GM12878 (cell line): ENCODE results near the gene RNLS. TPM values are rescaled to one million over a fixed set of nuclear protein-coding genes. Genes with fewer than 3 reads are reported as not detected.

Experiments
- ATAC-seq: fragments of 200-7000 bp; cut with Tn5 transposase; 3 replicates; pipeline ENCODE4 v1.9.1; 2020; ENCODE audit warnings: mild to moderate bottlenecking, moderate library complexity
- BruUV-seq: library from RNA; stranded (reverse); fragments of 400-500 nt; replicated peaks from 2 replicates; lab custom pipeline; 2021; lab: Mats Ljungman, UMichigan
- CTCF ChIA-PET: fragments of 300-600 bp; sonication (Branson Sonifier 250); formaldehyde crosslinking; extraction: SDS; loops from one replicate; lab custom pipeline; 2021; ENCODE audit warnings: inconsistent platforms; lab: Yijun Ruan, JAX
- POLR2A ChIA-PET: fragments of 350-600 bp; formaldehyde crosslinking; extraction: SDS; loops from one replicate; lab custom pipeline; 2021; ENCODE audit warnings: inconsistent platforms; lab: Charles Lee
- RAD21 ChIA-PET: fragments of 300-600 bp; sonication (Branson Sonifier 250); formaldehyde crosslinking; loops from one replicate; lab custom pipeline; 2023; ENCODE audit warnings: antibody characterized with exemption; ENCODE audit not compliant: unreplicated experiment; lab: Charles Lee
- SMC1A ChIA-PET: fragments of 300-600 bp; sonication (Branson Sonifier 250); formaldehyde crosslinking; loops from one replicate; lab custom pipeline; 2023; ENCODE audit not compliant: unreplicated experiment, uncharacterized antibody; lab: Charles Lee
- DNase-seq: peaks from one replicate; pipeline ENCODE4 v3.0.0-alpha.2; 2011; ENCODE audit warnings: low read depth, low spot score
- FAIRE-seq: peaks from 3 replicates; lab custom pipeline; 2011; peaks lifted over from hg19 to GRCh38; lab: Jason Lieb, UNC
- H2AFZ ChIP-seq: 2 replicates; pipeline ENCODE4 v1.6.0; 2011; ENCODE audit warnings: low read depth, low read length, control low read depth; ENCODE audit not compliant: control insufficient read depth
- H3K27ac ChIP-seq: 2 replicates; pipeline ENCODE4 v1.5.1; 2011; ENCODE audit warnings: control low read depth; ENCODE audit not compliant: control insufficient read depth, insufficient read depth
- H3K27me3 ChIP-seq, 2 experiments: replicated peaks in 1 of 2; 2 replicates each; pipeline versions ENCODE4 v1.6.0 to v1.6.1; 2011; ENCODE audit warnings: low read length in 1 of 2; ENCODE audit not compliant: control insufficient read depth in 2 of 2, insufficient read depth in 2 of 2
- H3K36me3 ChIP-seq, 2 experiments: 2 replicates each; pipeline ENCODE4 v1.5.1; 2011; ENCODE audit warnings: low read length in 1 of 2; ENCODE audit not compliant: control insufficient read depth in 2 of 2, insufficient read depth in 2 of 2
- H3K4me1 ChIP-seq: 2 replicates; pipeline ENCODE4 v1.6.1; 2011; ENCODE audit warnings: mild to moderate bottlenecking, low read length, moderate library complexity, mixed read lengths; ENCODE audit not compliant: control insufficient read depth, insufficient read depth
- H3K4me2 ChIP-seq: 2 replicates; pipeline ENCODE4 v1.6.0; 2011; ENCODE audit warnings: control low read depth; ENCODE audit not compliant: control insufficient read depth, insufficient read depth
- H3K4me3 ChIP-seq: fragments of 200-600 bp; sonication (generic); 2 replicates; pipeline ENCODE4 v1.5.1; 2016
- H3K79me2 ChIP-seq: 2 replicates; pipeline ENCODE4 v1.6.0; 2011; ENCODE audit warnings: low read length; ENCODE audit not compliant: control insufficient read depth, insufficient read depth
- H3K9ac ChIP-seq: 2 replicates; pipeline ENCODE4 v1.8.0; 2011; ENCODE audit warnings: low read length, control low read depth, mixed read lengths; ENCODE audit not compliant: control insufficient read depth, insufficient read depth
- H3K9me3 ChIP-seq: replicated peaks from 3 replicates; pipeline ENCODE4 v1.5.1; 2011; ENCODE audit warnings: mild to moderate bottlenecking, low read length; ENCODE audit not compliant: control insufficient read depth, insufficient read depth
- H4K20me1 ChIP-seq: 2 replicates; pipeline ENCODE4 v1.6.0; 2011; ENCODE audit not compliant: control insufficient read depth, insufficient read depth
- CHD2 ChIP-seq: IDR thresholded peaks from 2 replicates; pipeline ENCODE4 v1.6.1; 2011; ENCODE audit warnings: low read depth, low read length, improper control_type of control experiment, borderline replicate concordance
- CHD4 ChIP-seq: fragments of 200-600 bp; sonication (generic); IDR thresholded peaks from 2 replicates; pipeline ENCODE4 v1.6.1; 2016; ENCODE audit warnings: mild to moderate bottlenecking
- GABPA ChIP-seq: IDR thresholded peaks from 2 replicates; pipeline ENCODE4 v1.6.1; 2014; ENCODE audit warnings: antibody characterized with exemption, low read depth, mild to moderate bottlenecking, inconsistent platforms
- HCFC1 ChIP-seq: fragments of 150-350 bp; IDR thresholded peaks from 2 replicates; pipeline ENCODE4 v1.6.1; 2014; ENCODE audit warnings: low read length
- KDM1A ChIP-seq: fragments of 200-600 bp; sonication (generic); IDR thresholded peaks from 2 replicates; pipeline ENCODE4 v1.6.1; 2016; ENCODE audit warnings: borderline replicate concordance
- MTA2 ChIP-seq: fragments of 450-650 bp; IDR thresholded peaks from 2 replicates; pipeline ENCODE4 v1.6.1; 2016; ENCODE audit warnings: low read depth, mild to moderate bottlenecking, moderate library complexity
- MYB ChIP-seq: fragments of 150-350 bp; IDR thresholded peaks from 2 replicates; pipeline ENCODE4 v1.6.1; 2014; ENCODE audit warnings: mild to moderate bottlenecking, low read depth, low read length, borderline replicate concordance
- SMARCA5 ChIP-seq: fragments of 450-650 bp; IDR thresholded peaks from 2 replicates; pipeline ENCODE4 v1.6.1; 2017; ENCODE audit warnings: mild to moderate bottlenecking
- SUZ12 ChIP-seq: fragments of 200-600 bp; sonication (generic); IDR thresholded peaks from one replicate; pipeline ENCODE4 v1.6.1; 2018; ENCODE audit warnings: antibody characterized with exemption, mild to moderate bottlenecking; ENCODE audit not compliant: unreplicated experiment
- TARDBP ChIP-seq: IDR thresholded peaks from 2 replicates; pipeline ENCODE4 v1.6.1; 2016; ENCODE audit warnings: borderline replicate concordance
- ZNF207 ChIP-seq: fragments of 450-650 bp; IDR thresholded peaks from 2 replicates; pipeline ENCODE4 v1.6.1; 2014; ENCODE audit warnings: antibody characterized with exemption, mild to moderate bottlenecking, borderline replicate concordance
- WGBS: methylation state at CpG from one replicate; pipeline ENCODE4 v1.1.6; 2016; ENCODE audit warnings: low lambda C conversion rate; ENCODE audit not compliant: insufficient replicate concordance, insufficient coverage; ENCODE audit errors: missing lambda C conversion rate; 5-methylcytosine and 5-hydroxymethylcytosine counted together
- in situ Hi-C: fragments of 300-500 bp; cut with MboI; formaldehyde crosslinking; loops from 9 replicates; pipeline ENCODE4 v1.14.3; 2018; ENCODE audit warnings: mixed read lengths
- intact Hi-C: fragments of 100-400 bp; cut with micrococcal nuclease; formaldehyde crosslinking; loops from one replicate; pipeline ENCODE4 v1.14.2; 2022; ENCODE audit not compliant: unreplicated experiment
- polyA plus RNA-seq, 11 experiments: library from polyadenylated mRNA; depleted of rRNA in 4 of 11; unstranded in 6 of 11; stranded (reverse) in 5 of 11; fragments of >200 nt; fragmentation: Nextera tagmentation in 4 of 11; fragmentation: Illumina TruSeq in 1 of 11; extraction: Ambion mirVana in 4 of 11; extraction: Trizol in 1 of 11; gene quantifications; 1 replicate in 1 of 11; 2 replicates in 10 of 11; pipeline versions ENCODE4 v1.2.1 to v1.2.3, GENCODE V29; 2011 to 2016; ENCODE audit warnings: inconsistent platforms in 2 of 11, missing spikeins in 2 of 11, low read depth in 1 of 11
- total RNA-seq, 4 experiments: library from RNA; depleted of rRNA in 3 of 4; stranded (reverse); fragments of >200 nt in 3 of 4; fragmentation: Illumina TruSeq in 1 of 4; extraction: Trizol in 1 of 4; gene quantifications; 2 replicates each; pipeline versions ENCODE4 v1.2.1 to v1.2.3, GENCODE V29; 2013 to 2021
- TF ChIP-seq, protein P1 (sequence below): fragments of 450-650 bp; IDR thresholded peaks from 2 replicates; pipeline ENCODE4 v1.6.1; 2018; ENCODE audit warnings: borderline replicate concordance, mild to moderate bottlenecking; ENCODE audit not compliant: partially characterized antibody
- TF ChIP-seq, protein P2 (sequence below), 3 experiments: IDR thresholded peaks in 2 of 3; conservative IDR thresholded peaks in 1 of 3; 2 replicates each; pipeline ENCODE4 v1.5.1; 2011; ENCODE audit warnings: low read depth in 3 of 3, low read length in 3 of 3, mild to moderate bottlenecking in 3 of 3, control low read depth in 2 of 3, moderate library complexity in 2 of 3, inconsistent platforms in 1 of 3, mixed read lengths in 1 of 3; ENCODE audit not compliant: control insufficient read depth in 2 of 3, insufficient read depth in 1 of 3; ENCODE audit errors: extremely low read depth in 1 of 3
- TF ChIP-seq, protein P3 (sequence below): fragments of 450-650 bp; formaldehyde crosslinking; IDR thresholded peaks from 2 replicates; pipeline ENCODE4 v1.4.0; 2022; ENCODE audit warnings: mild to moderate bottlenecking, moderate library complexity
- TF ChIP-seq, protein P4 (sequence below): IDR thresholded peaks from 2 replicates; pipeline ENCODE4 v1.6.1; 2012; ENCODE audit warnings: low read depth, low read length, improper control_type of control experiment
- TF ChIP-seq, protein P5 (sequence below): IDR thresholded peaks from 2 replicates; pipeline ENCODE4 v1.6.1; 2012; ENCODE audit warnings: low read length, inconsistent platforms

The RNLS gene
- total and polyA plus RNA-seq, 10 of the 15 experiments (the other 5 are each of a cell fraction or from before 2014, with no cell fraction given): 3.4 to 6.7 (median 4.6) TPM

DNA sequence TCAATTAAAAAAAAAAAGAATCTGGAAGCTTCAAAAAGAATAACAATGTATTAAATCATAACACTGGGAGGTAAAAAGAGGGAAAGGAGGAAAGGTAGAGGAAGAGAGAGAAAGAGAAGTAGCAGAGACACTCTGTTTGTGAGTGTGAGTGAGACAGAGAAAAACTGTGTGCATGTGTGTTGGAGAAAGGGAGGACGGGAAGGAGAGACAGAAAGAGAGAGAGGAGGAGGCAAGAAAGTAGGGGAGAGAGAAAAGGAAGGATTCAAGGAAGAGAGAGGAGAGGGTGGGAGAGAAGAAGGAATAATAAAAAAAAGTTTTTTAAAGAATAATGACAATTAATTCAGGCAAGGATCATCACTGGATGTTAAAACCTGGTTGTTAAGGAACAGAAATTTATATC lies 77.9 kb downstream of the RNLS start:
- intact Hi-C loops (no loop called here), in situ Hi-C loops (no loop called here)
- FAIRE-seq: no peak
- no peaks in the 10 kb centered on the region for H3K27me3 ChIP-seq
- H3K79me2 ChIP-seq: no peaks in the 10 kb centered on the region
- H3K4me1 ChIP-seq: no peaks in the 10 kb centered on the region; the same call in 1 of the 2 replicates
- DNase-seq: no peak
- ChIA-PET CTCF (no interaction called here), RAD21 (no interaction called here), SMC1A (no interaction called here), POLR2A (no interaction called here)
- H2AFZ ChIP-seq: no peak overlapping the region
- no peak overlapping the region for H3K4me2 ChIP-seq
- H3K9ac ChIP-seq: no peak overlapping the region
- 100% methylated on average over 1 of the region's 1 CpG for WGBS
- no peak for ATAC-seq
- no peaks in the 10 kb centered on the region for H3K9me3 ChIP-seq
- BruUV-seq: no TSS peak
- H4K20me1 ChIP-seq: no peaks in the 10 kb centered on the region
- H3K36me3 ChIP-seq: no peaks in the 10 kb centered on the region
- no peak overlapping the region for H3K27ac ChIP-seq
- H3K4me3 ChIP-seq: no peak overlapping the region
- TF ChIP-seq SMARCA5: no peak
- TF ChIP-seq, protein P1, sequence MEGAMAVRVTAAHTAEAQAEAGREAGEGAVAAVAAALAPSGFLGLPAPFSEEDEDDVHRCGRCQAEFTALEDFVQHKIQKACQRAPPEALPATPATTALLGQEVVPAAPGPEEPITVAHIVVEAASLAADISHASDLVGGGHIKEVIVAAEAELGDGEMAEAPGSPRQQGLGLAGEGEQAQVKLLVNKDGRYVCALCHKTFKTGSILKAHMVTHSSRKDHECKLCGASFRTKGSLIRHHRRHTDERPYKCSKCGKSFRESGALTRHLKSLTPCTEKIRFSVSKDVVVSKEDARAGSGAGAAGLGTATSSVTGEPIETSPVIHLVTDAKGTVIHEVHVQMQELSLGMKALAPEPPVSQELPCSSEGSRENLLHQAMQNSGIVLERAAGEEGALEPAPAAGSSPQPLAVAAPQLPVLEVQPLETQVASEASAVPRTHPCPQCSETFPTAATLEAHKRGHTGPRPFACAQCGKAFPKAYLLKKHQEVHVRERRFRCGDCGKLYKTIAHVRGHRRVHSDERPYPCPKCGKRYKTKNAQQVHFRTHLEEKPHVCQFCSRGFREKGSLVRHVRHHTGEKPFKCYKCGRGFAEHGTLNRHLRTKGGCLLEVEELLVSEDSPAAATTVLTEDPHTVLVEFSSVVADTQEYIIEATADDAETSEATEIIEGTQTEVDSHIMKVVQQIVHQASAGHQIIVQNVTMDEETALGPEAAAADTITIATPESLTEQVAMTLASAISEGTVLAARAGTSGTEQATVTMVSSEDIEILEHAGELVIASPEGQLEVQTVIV: no peak
- no peak for TF ChIP-seq CHD2
- no peak for TF ChIP-seq TARDBP
- TF ChIP-seq ZNF207: no peak
- TF ChIP-seq GABPA: no peak
- TF ChIP-seq, protein P2, sequence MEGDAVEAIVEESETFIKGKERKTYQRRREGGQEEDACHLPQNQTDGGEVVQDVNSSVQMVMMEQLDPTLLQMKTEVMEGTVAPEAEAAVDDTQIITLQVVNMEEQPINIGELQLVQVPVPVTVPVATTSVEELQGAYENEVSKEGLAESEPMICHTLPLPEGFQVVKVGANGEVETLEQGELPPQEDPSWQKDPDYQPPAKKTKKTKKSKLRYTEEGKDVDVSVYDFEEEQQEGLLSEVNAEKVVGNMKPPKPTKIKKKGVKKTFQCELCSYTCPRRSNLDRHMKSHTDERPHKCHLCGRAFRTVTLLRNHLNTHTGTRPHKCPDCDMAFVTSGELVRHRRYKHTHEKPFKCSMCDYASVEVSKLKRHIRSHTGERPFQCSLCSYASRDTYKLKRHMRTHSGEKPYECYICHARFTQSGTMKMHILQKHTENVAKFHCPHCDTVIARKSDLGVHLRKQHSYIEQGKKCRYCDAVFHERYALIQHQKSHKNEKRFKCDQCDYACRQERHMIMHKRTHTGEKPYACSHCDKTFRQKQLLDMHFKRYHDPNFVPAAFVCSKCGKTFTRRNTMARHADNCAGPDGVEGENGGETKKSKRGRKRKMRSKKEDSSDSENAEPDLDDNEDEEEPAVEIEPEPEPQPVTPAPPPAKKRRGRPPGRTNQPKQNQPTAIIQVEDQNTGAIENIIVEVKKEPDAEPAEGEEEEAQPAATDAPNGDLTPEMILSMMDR (IDR thresholded peaks at IDR 0.05 in 2 of 3, conservative IDR thresholded peaks at IDR 0.05 in 1 of 3; ENCODE audit: control insufficient read depth in 2 of 3, extremely low read depth in 1 of 3, insufficient read depth in 1 of 3, low read depth in 3 of 3, low read length in 3 of 3): no peak
- TF ChIP-seq, protein P3, sequence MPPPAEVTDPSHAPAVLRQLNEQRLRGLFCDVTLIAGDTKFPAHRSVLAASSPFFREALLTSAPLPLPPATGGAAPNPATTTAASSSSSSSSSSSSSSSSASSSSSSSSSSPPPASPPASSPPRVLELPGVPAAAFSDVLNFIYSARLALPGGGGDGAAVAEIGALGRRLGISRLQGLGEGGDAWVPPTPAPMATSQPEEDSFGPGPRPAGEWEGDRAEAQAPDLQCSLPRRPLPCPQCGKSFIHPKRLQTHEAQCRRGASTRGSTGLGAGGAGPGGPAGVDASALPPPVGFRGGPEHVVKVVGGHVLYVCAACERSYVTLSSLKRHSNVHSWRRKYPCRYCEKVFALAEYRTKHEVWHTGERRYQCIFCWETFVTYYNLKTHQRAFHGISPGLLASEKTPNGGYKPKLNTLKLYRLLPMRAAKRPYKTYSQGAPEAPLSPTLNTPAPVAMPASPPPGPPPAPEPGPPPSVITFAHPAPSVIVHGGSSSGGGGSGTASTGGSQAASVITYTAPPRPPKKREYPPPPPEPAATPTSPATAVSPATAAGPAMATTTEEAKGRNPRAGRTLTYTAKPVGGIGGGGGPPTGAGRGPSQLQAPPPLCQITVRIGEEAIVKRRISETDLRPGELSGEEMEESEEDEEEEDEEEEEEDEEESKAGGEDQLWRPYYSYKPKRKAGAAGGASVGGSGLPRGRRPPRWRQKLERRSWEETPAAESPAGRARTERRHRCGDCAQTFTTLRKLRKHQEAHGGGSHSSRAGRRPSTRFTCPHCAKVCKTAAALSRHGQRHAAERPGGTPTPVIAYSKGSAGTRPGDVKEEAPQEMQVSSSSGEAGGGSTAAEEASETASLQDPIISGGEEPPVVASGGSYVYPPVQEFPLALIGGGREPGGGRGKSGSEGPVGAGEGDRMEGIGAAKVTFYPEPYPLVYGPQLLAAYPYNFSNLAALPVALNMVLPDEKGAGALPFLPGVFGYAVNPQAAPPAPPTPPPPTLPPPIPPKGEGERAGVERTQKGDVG (CRISPR knock-in tag): no peak
- TF ChIP-seq, protein P4, sequence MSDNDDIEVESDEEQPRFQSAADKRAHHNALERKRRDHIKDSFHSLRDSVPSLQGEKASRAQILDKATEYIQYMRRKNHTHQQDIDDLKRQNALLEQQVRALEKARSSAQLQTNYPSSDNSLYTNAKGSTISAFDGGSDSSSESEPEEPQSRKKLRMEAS: no peak
- TF ChIP-seq HCFC1: no peak
- TF ChIP-seq SUZ12: no peak
- TF ChIP-seq MTA2: no peak
- TF ChIP-seq KDM1A: no peak
- TF ChIP-seq MYB: no peak
- TF ChIP-seq, protein P5, sequence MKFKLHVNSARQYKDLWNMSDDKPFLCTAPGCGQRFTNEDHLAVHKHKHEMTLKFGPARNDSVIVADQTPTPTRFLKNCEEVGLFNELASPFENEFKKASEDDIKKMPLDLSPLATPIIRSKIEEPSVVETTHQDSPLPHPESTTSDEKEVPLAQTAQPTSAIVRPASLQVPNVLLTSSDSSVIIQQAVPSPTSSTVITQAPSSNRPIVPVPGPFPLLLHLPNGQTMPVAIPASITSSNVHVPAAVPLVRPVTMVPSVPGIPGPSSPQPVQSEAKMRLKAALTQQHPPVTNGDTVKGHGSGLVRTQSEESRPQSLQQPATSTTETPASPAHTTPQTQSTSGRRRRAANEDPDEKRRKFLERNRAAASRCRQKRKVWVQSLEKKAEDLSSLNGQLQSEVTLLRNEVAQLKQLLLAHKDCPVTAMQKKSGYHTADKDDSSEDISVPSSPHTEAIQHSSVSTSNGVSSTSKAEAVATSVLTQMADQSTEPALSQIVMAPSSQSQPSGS: no peak
- TF ChIP-seq CHD4: no peak
